ENCODE data around the gene CCDC148. TPM values are rescaled to one million over a fixed set of nuclear protein-coding genes. Genes with fewer than 3 reads are reported as not detected.

CCDC148 gene
- total and polyA plus RNA-seq, 4 donors = 0.02 to 0.42 (median 0.31) TPM

DNA sequence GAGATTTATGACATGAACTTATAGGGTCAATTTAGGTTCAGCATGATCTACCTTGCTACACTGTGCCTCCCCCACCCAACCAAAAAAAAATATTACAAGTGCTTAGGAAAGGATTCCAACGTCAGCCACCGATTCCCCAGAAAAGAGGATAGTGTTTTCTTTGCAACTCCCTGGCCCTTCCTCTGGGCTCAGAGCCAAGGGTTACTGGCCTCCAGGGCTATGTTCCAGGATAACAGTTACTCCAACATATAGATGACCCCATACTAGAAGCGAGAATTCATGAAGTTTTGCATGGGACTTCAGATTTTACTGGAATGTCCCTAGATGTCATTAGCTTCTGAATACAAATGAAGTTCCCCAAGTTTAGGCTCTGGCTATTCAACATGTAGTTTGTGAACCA, 182.8 kb downstream of the CCDC148 start:
- Histone ChIP-seq H3K27me3 (ENCODE audit: control insufficient read depth in 4 of 4, insufficient read depth in 4 of 4, low read length in 3 of 4) (no peaks in the 10 kb centered on the region), H3K4me1 (ENCODE audit: control insufficient read depth in 4 of 4, insufficient read depth in 4 of 4, low read length in 3 of 4) (no peaks in the 10 kb centered on the region), H3K9me3 (ENCODE audit: control insufficient read depth in 4 of 4, low read length in 3 of 4) (no peaks in the 10 kb centered on the region), H3K9ac (ENCODE audit: low read depth in 1 of 2, low read length in 2 of 2) (no peak overlapping the region), H3K36me3 (ENCODE audit: control insufficient read depth in 4 of 4, insufficient read depth in 3 of 4, low read depth in 1 of 4, low read length in 3 of 4) (no peaks in the 10 kb centered on the region), H3K27ac (ENCODE audit: low read depth in 1 of 2, low read length in 2 of 2) (no peak overlapping the region), H3K4me3 (ENCODE audit: low read depth in 1 of 3, low read length in 3 of 3) (no peak overlapping the region)
- 37% methylated on average over 3 of the region's 3 CpGs for WGBS
- TF ChIP-seq, protein P1, sequence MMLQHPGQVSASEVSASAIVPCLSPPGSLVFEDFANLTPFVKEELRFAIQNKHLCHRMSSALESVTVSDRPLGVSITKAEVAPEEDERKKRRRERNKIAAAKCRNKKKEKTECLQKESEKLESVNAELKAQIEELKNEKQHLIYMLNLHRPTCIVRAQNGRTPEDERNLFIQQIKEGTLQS (IDR thresholded peaks at IDR 0.05) = no peak
- TF ChIP-seq MAX (IDR thresholded peaks at IDR 0.05) (no peak), RAD21 (IDR thresholded peaks at IDR 0.05) (no peak), NR2F2 (IDR thresholded peaks at IDR 0.05) (no peak), HNF4G (IDR thresholded peaks at IDR 0.05) (no peak), FOXA2 (IDR thresholded peaks at IDR 0.05) (no peak)
- DNase-seq (ENCODE audit: low spot score) = no peak

DNA sequence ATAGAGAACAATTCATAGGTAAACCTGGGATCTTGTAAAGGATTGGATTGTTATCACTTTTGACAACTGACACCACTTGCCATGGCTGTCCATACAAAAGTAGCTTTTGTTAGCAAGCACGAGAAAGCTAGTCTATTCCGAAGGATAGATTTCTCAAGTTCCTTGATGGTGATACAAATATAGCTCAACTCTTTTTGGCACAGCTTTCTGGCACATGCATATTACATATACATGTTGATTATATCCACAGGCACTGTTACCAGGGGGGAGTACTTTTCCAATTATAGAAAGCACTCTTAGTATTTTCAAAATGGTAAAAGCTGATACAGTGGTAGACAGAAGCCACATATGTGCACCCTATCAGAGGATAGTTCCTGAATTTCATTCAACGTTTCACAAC, 186.0 kb downstream of the CCDC148 start:
- 88% methylated on average over 3 of the region's 3 CpGs for WGBS
- H3K4me1 ChIP-seq (ENCODE audit: control insufficient read depth in 4 of 4, insufficient read depth in 4 of 4, low read length in 3 of 4) = no peaks in the 10 kb centered on the region
- H3K27me3 ChIP-seq (ENCODE audit: control insufficient read depth in 4 of 4, insufficient read depth in 4 of 4, low read length in 3 of 4) = no peaks in the 10 kb centered on the region
- no peak for DNase-seq (ENCODE audit: low spot score)
- H3K27ac ChIP-seq (ENCODE audit: low read depth in 1 of 2, low read length in 2 of 2) = no peak overlapping the region
- no peaks in the 10 kb centered on the region for H3K36me3 ChIP-seq (ENCODE audit: control insufficient read depth in 4 of 4, insufficient read depth in 3 of 4, low read depth in 1 of 4, low read length in 3 of 4)
- H3K9me3 ChIP-seq (ENCODE audit: control insufficient read depth in 4 of 4, low read length in 3 of 4) = no peaks in the 10 kb centered on the region
- TF ChIP-seq CTCF (IDR thresholded peaks at IDR 0.05; ENCODE audit: low read depth, low read length, missing input control) = no peak
- TF ChIP-seq GABPA (IDR thresholded peaks at IDR 0.05 in 1 of 2, conservative IDR thresholded peaks at IDR 0.05 in 1 of 2) = no peak
- no peak for TF ChIP-seq HNF4A (conservative IDR thresholded peaks at IDR 0.05)
- TF ChIP-seq TAF1 (conservative IDR thresholded peaks at IDR 0.05) = no peak
- no peak for TF ChIP-seq FOXA2 (IDR thresholded peaks at IDR 0.05)
- no peak for TF ChIP-seq RXRA (IDR thresholded peaks at IDR 0.05)
- no peak overlapping the region for H3K9ac ChIP-seq (ENCODE audit: low read depth in 1 of 2, low read length in 2 of 2)
- H3K4me3 ChIP-seq (ENCODE audit: low read depth in 1 of 3, low read length in 3 of 3) = no peak overlapping the region

- Histone ChIP-seq H3K27me3 (ENCODE audit: control insufficient read depth in 4 of 4, insufficient read depth in 4 of 4, low read length in 3 of 4) (no peaks in the 10 kb centered on the region), H3K9ac (ENCODE audit: low read depth in 1 of 2, low read length in 2 of 2) (no peak overlapping the region), H3K4me1 (ENCODE audit: control insufficient read depth in 4 of 4, insufficient read depth in 4 of 4, low read length in 3 of 4) (no peaks in the 10 kb centered on the region), H3K9me3 (ENCODE audit: control insufficient read depth in 4 of 4, low read length in 3 of 4) (no peaks in the 10 kb centered on the region), H3K36me3 (ENCODE audit: control insufficient read depth in 4 of 4, insufficient read depth in 3 of 4, low read depth in 1 of 4, low read length in 3 of 4) (no peaks in the 10 kb centered on the region), H3K27ac (ENCODE audit: low read depth in 1 of 2, low read length in 2 of 2) (no peak overlapping the region), H3K4me3 (ENCODE audit: low read depth in 1 of 3, low read length in 3 of 3) (no peak overlapping the region)
- DNase-seq (ENCODE audit: low spot score) = no peak
- WGBS = 94% methylated on average over 2 of the region's 2 CpGs
- TF ChIP-seq SP1 (IDR thresholded peaks at IDR 0.05) (no peak), GABPA (IDR thresholded peaks at IDR 0.05 in 1 of 2, conservative IDR thresholded peaks at IDR 0.05 in 1 of 2) (no peak), RXRA (IDR thresholded peaks at IDR 0.05) (no peak), HNF4A (conservative IDR thresholded peaks at IDR 0.05) (no peak), JUND (IDR thresholded peaks at IDR 0.05) (no peak), RAD21 (IDR thresholded peaks at IDR 0.05) (no peak), REST (IDR thresholded peaks at IDR 0.05) (no peak), YY1 (IDR thresholded peaks at IDR 0.05) (no peak), EGR1 (IDR thresholded peaks at IDR 0.05; ENCODE audit: low read depth in 2 of 2) (no peak), FOXA2 (IDR thresholded peaks at IDR 0.05) (no peak)
- TF ChIP-seq, protein P2, sequence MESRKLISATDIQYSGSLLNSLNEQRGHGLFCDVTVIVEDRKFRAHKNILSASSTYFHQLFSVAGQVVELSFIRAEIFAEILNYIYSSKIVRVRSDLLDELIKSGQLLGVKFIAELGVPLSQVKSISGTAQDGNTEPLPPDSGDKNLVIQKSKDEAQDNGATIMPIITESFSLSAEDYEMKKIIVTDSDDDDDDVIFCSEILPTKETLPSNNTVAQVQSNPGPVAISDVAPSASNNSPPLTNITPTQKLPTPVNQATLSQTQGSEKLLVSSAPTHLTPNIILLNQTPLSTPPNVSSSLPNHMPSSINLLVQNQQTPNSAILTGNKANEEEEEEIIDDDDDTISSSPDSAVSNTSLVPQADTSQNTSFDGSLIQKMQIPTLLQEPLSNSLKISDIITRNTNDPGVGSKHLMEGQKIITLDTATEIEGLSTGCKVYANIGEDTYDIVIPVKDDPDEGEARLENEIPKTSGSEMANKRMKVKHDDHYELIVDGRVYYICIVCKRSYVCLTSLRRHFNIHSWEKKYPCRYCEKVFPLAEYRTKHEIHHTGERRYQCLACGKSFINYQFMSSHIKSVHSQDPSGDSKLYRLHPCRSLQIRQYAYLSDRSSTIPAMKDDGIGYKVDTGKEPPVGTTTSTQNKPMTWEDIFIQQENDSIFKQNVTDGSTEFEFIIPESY (IDR thresholded peaks at IDR 0.05) = no peak
These were observed 187.4 kb downstream of the CCDC148 start for GRCh38 chr2:158269143-158269542.
